SK-N-MC (cell line): ENCODE results near the gene NOP14.
A peak's percentile ranks its signal among the peaks of the same experiment; 100 is the strongest.

ENCODE experiments used
- DNase-seq: peaks from one replicate; pipeline ENCODE4 v3.0.0-alpha.2; 2011; ENCODE audit warnings: low read depth, low spot score
- H3K27ac ChIP-seq: fragments of 200-600 bp; sonication (generic); 2 replicates; pipeline ENCODE4 v1.5.1; 2016; ENCODE audit warnings: mixed run types
- H3K36me3 ChIP-seq: fragments of 200-600 bp; sonication (generic); 2 replicates; pipeline ENCODE4 v1.6.1; 2017; ENCODE audit warnings: antibody characterized with exemption, low read length, mixed read lengths; ENCODE audit not compliant: insufficient read depth
- H3K4me3 ChIP-seq: fragments of 200-600 bp; sonication (generic); 2 replicates; pipeline ENCODE4 v1.5.1; 2016
- H3K9ac ChIP-seq: fragments of 200-600 bp; sonication (generic); 2 replicates; pipeline ENCODE4 v1.8.0; 2017; ENCODE audit warnings: mixed run types, mixed read lengths; ENCODE audit not compliant: insufficient read length
- H3K9me3 ChIP-seq: fragments of 200-600 bp; sonication (generic); 2 replicates; pipeline ENCODE4 v1.6.1; 2017; ENCODE audit warnings: low read depth, mild to moderate bottlenecking, antibody characterized with exemption, low read length, moderate library complexity, mixed read lengths
- EZH2 ChIP-seq: fragments of 200-600 bp; sonication (generic); IDR thresholded peaks from one replicate; pipeline ENCODE4 v1.6.1; 2017; ENCODE audit warnings: antibody characterized with exemption
- FOXP2 ChIP-seq: optimal IDR thresholded peaks from 2 replicates; pipeline ENCODE3; 2011; ENCODE audit warnings: mild to moderate bottlenecking, moderate library complexity; ENCODE audit not compliant: insufficient read depth; ENCODE audit errors: extremely low read length, control extremely low read depth
- POLR2AphosphoS5 ChIP-seq: IDR thresholded peaks from 2 replicates; pipeline ENCODE4 v1.6.1; 2012; ENCODE audit warnings: mild to moderate bottlenecking, low read depth, low read length, borderline replicate concordance

NOP14 gene

DNA sequence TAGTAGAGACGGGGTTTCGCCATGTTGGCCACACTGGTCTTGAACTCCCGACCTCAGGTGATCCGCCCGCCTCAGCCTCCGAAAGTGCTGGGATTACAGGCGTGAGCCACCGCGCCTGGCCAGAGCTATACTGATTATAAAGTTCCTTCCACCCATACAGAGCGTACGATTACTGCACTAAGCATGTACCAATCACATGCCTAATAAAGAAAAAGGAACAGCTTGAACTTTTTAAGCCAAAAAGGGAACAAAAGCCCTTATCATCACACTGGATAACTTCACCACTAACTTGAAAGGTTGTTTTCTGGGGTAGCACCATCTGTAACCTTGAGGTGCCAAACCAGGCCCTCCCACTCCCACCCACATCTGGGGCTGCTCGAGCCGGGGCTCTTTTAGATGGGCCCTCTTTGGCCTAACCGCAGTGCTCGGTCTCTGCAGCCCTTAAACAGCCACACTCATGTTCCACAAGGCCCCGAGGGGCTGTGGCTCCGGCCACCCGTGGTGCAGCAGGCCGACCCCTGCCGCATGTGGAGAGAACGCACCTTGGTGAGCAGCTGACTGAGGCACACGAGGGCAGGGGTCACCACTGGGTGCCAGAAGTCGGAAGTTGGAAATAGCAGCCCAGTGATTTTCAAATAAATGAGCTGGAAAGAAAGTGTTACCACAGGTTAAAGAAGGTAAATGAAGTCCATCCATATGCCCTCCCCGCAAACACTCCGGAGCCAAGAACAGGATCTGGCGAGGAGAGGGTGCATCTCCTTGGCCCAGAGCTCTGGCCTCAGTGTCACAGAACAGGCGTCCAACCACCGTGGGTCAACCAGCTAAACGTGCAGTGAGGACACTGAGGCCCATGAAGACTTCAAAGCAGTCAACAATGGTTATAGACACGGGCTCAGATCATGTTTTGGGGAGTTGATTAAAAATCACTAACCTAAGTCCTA is 18.4 kb downstream of the NOP14 start:
- Histone ChIP-seq H3K9ac (no peak overlapping the region), H3K9me3 (no peaks in the 10 kb centered on the region), H3K4me3 (no peak overlapping the region), H3K36me3 (peaks cover 92% of the 10 kb centered on the region), H3K27ac (no peak overlapping the region)
- TF ChIP-seq POLR2AphosphoS5 (no peak), EZH2 (no peak), FOXP2 (no peak)
- no peak for DNase-seq

GRCh38 chr4:2944091-2944482 is 19.1 kb downstream of the NOP14 start:
- TF ChIP-seq EZH2 (no peak), POLR2AphosphoS5 (no peak), FOXP2 (no peak)
- no peak for DNase-seq
- Histone ChIP-seq H3K9ac (no peak overlapping the region), H3K27ac (no peak overlapping the region), H3K36me3 (peaks cover 92% of the 10 kb centered on the region), H3K4me3 (no peak overlapping the region), H3K9me3 (no peaks in the 10 kb centered on the region)

DNA sequence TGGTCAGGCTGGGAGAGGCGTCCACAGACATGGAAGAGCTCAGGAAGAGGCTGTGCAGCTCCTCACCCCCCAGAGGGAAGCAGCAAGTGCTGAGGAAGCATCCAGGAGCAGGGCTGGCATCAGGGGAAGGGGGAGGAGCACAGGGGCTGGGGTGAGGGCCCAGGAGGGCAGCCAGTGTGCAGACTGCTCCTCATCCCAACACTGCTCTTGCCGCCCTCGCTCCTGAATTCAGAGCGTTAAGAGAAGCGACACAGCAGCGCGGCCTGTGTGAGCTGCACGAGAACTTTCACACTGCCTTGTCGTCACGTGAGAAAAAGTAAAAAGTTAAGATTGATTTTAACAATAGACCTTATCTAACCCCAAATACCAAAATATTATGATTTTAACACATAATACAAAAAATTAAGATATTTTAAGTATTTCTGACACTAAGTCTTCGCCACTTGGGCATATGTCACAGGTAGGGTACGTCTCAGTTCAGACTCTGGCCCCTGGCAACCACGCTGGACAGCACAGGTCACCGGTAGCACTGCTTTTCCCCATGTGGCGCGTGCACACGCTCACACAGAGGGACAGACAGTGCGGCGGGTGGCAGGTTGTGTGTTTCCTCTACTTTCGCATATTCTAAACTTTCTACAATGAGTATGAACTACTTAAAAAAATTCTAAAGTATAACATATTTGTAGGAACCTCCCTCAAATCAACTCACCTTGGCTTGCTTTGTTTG is 19.7 kb downstream of the NOP14 start:
- Histone ChIP-seq H3K4me3 (no peak overlapping the region), H3K27ac (no peak overlapping the region), H3K36me3 (peaks cover 92% of the 10 kb centered on the region), H3K9ac (no peak overlapping the region), H3K9me3 (no peaks in the 10 kb centered on the region)
- DNase-seq = no peak
- TF ChIP-seq EZH2 = no peak
- no peak for TF ChIP-seq FOXP2
- no peak for TF ChIP-seq POLR2AphosphoS5

- peaks cover 90% of the 10 kb centered on the region for H3K36me3 ChIP-seq
- TF ChIP-seq POLR2AphosphoS5 = no peak
- TF ChIP-seq EZH2 = no peak
- no peak for TF ChIP-seq FOXP2
- no peak overlapping the region for H3K9ac ChIP-seq
- no peaks in the 10 kb centered on the region for H3K9me3 ChIP-seq
- no peak overlapping the region for H3K27ac ChIP-seq
- H3K4me3 ChIP-seq = no peak overlapping the region
- DNase-seq = no peak
Measured at GRCh38 chr4:2942532-2943363, 20.5 kb downstream of the NOP14 start.

- H3K9ac ChIP-seq = no peak overlapping the region
- TF ChIP-seq EZH2 = no peak
- TF ChIP-seq FOXP2 = no peak
- no peak for TF ChIP-seq POLR2AphosphoS5
- no peak overlapping the region for H3K27ac ChIP-seq
- DNase-seq = no peak
- H3K36me3 ChIP-seq = peaks cover 88% of the 10 kb centered on the region
- no peaks in the 10 kb centered on the region for H3K9me3 ChIP-seq
- H3K4me3 ChIP-seq = no peak overlapping the region
Measured at GRCh38 chr4:2942037-2942531, 21.1 kb downstream of the NOP14 start.

- no peak overlapping the region for H3K27ac ChIP-seq
- H3K9me3 ChIP-seq = no peaks in the 10 kb centered on the region
- DNase-seq = no peak
- no peak for TF ChIP-seq EZH2
- peak; percentile 23; the same call in 1 of the 2 replicates for TF ChIP-seq POLR2AphosphoS5
- TF ChIP-seq FOXP2 = no peak
- H3K4me3 ChIP-seq = no peak overlapping the region
- no peak overlapping the region for H3K9ac ChIP-seq
- H3K36me3 ChIP-seq = peaks cover 81% of the 10 kb centered on the region
Measured at GRCh38 chr4:2941138-2942036, 21.8 kb downstream of the NOP14 start.
